Stomach smooth muscle (tissue), 2 donors: ENCODE data around the gene FBH1.
A peak's percentile ranks its signal among the peaks of the same experiment; 100 is the strongest.
"Not testable (repeated sequence)": the region's sequence is repeated elsewhere in the genome, so short reads cannot be mapped to it uniquely, and the experiment has no call there.

Experiments used
- H3K27ac ChIP-seq: one replicate; pipeline ENCODE4 v1.7.0; 2013; ENCODE audit warnings: mild to moderate bottlenecking, low read length, inconsistent platforms
- H3K27me3 ChIP-seq, 2 donors: one replicate each; pipeline ENCODE4 v1.7.0; 2013; ENCODE audit warnings: low read length in 2 of 2; ENCODE audit not compliant: insufficient read depth in 2 of 2, control insufficient read depth in 1 of 2
- H3K36me3 ChIP-seq, 2 donors: one replicate each; pipeline ENCODE4 v1.7.0; 2013; ENCODE audit warnings: low read length in 2 of 2; ENCODE audit not compliant: control insufficient read depth in 2 of 2, insufficient read depth in 2 of 2
- H3K4me1 ChIP-seq: one replicate; pipeline ENCODE4 v1.7.0; 2013; ENCODE audit warnings: low read length; ENCODE audit not compliant: control insufficient read depth, insufficient read depth
- H3K4me3 ChIP-seq, 2 donors: one replicate each; pipeline ENCODE4 v1.7.0; 2013; ENCODE audit warnings: low read length in 2 of 2
- H3K9ac ChIP-seq, 2 donors: one replicate each; pipeline ENCODE4 v1.7.0; 2013; ENCODE audit warnings: low read length in 2 of 2, mild to moderate bottlenecking in 1 of 2
- H3K9me3 ChIP-seq, 2 donors: one replicate each; pipeline ENCODE4 v1.7.0; 2013; ENCODE audit warnings: low read length in 2 of 2; ENCODE audit not compliant: control insufficient read depth in 2 of 2
- donor health status: healthy.
- donor health status: Pancreatic carcinoma.

Gene FBH1

GRCh38 chr10:5876181-5876768 lies 13.8 kb upstream of the FBH1 start:
- Histone ChIP-seq H3K4me3 (no peak overlapping the region), H3K36me3 (peaks cover 27 to 35% of the 10 kb centered on the region in 2 donors), H3K9ac (no peak overlapping the region), H3K4me1 (no peaks in the 10 kb centered on the region), H3K27me3 (no peaks in the 10 kb centered on the region), H3K9me3 (no peaks in the 10 kb centered on the region), H3K27ac (no peak overlapping the region)

DNA sequence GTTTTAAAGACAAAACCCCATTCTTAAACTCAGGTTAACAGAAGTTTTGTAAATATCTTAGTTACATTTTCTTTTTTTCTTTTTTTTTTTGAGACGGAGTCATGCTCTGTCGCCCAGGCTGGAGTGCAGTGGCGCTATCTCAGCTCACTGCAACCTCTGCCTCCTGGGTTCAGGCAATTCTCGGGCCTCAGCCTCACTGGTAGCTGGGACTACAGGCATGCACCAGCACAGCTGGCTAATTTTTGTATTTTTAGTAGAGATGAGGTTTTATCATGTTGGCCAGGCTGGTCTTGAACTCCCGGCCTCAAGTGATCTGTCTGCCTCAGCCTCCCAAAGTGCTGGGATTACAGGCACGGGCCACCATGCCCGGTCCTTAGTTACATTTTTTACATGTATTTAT lies 13.0 kb upstream of the FBH1 start:
- H3K9me3 ChIP-seq, H3K9ac ChIP-seq, H3K4me3 ChIP-seq, H3K27ac ChIP-seq, H3K4me1 ChIP-seq, H3K27me3 ChIP-seq: not testable (repeated sequence)
- H3K36me3 ChIP-seq, result peaks cover 29 to 37% of the 10 kb centered on the region in 2 donors

- peaks cover 4% of the 10 kb centered on the region for H3K4me1 ChIP-seq
- H3K9ac ChIP-seq, result no peak overlapping the region
- H3K27me3 ChIP-seq, result no peaks in the 10 kb centered on the region
- H3K36me3 ChIP-seq, result peaks cover 36 to 41% of the 10 kb centered on the region in 2 donors
- no peak overlapping the region for H3K4me3 ChIP-seq
- no peaks in the 10 kb centered on the region for H3K9me3 ChIP-seq
- no peak overlapping the region for H3K27ac ChIP-seq
Measured at GRCh38 chr10:5882961-5883360, 7.1 kb upstream of the FBH1 start.

- H3K9ac ChIP-seq, result no peak overlapping the region
- H3K27me3 ChIP-seq, result no peaks in the 10 kb centered on the region
- H3K36me3 ChIP-seq, result peaks cover 24 to 28% of the 10 kb centered on the region in 2 donors
- no peak overlapping the region for H3K27ac ChIP-seq
- no peak overlapping the region for H3K4me3 ChIP-seq
- peaks cover 17% of the 10 kb centered on the region for H3K4me1 ChIP-seq
- H3K9me3 ChIP-seq, result no peaks in the 10 kb centered on the region
Measured at GRCh38 chr10:5885619-5886018, 4.4 kb upstream of the FBH1 start.

GRCh38 chr10:5887029-5887428 lies 3.0 kb upstream of the FBH1 start:
- peaks cover 30% of the 10 kb centered on the region for H3K4me1 ChIP-seq
- peak overlapping the region in 1 of 2 donors; percentile 15 for H3K9ac ChIP-seq
- H3K4me3 ChIP-seq, result no peak overlapping the region
- no peaks in the 10 kb centered on the region for H3K9me3 ChIP-seq
- H3K27me3 ChIP-seq, result no peaks in the 10 kb centered on the region
- peaks cover 23 to 26% of the 10 kb centered on the region in 2 donors for H3K36me3 ChIP-seq
- no peak overlapping the region for H3K27ac ChIP-seq

GRCh38 chr10:5887641-5888040 lies 2.4 kb upstream of the FBH1 start:
- Histone ChIP-seq H3K9me3 (no peaks in the 10 kb centered on the region), H3K4me3 (peak overlapping the region; percentile 59 to 87), H3K36me3 (peaks cover 20 to 22% of the 10 kb centered on the region in 2 donors), H3K27ac (no peak overlapping the region), H3K4me1 (peaks cover 31% of the 10 kb centered on the region), H3K9ac (peak overlapping the region in 1 of 2 donors; percentile 24), H3K27me3 (no peaks in the 10 kb centered on the region)

- H3K4me3 ChIP-seq, result peak overlapping the region; percentile 59 to 87
- H3K36me3 ChIP-seq, result peaks cover 15 to 16% of the 10 kb centered on the region in 2 donors
- peaks cover 31% of the 10 kb centered on the region for H3K4me1 ChIP-seq
- no peaks in the 10 kb centered on the region for H3K9me3 ChIP-seq
- no peaks in the 10 kb centered on the region for H3K27me3 ChIP-seq
- H3K9ac ChIP-seq, result peak overlapping the region; percentile 24 to 72
- H3K27ac ChIP-seq, result peak overlapping the region; percentile 3
Measured at GRCh38 chr10:5888351-5888750, 1.7 kb upstream of the FBH1 start.

DNA sequence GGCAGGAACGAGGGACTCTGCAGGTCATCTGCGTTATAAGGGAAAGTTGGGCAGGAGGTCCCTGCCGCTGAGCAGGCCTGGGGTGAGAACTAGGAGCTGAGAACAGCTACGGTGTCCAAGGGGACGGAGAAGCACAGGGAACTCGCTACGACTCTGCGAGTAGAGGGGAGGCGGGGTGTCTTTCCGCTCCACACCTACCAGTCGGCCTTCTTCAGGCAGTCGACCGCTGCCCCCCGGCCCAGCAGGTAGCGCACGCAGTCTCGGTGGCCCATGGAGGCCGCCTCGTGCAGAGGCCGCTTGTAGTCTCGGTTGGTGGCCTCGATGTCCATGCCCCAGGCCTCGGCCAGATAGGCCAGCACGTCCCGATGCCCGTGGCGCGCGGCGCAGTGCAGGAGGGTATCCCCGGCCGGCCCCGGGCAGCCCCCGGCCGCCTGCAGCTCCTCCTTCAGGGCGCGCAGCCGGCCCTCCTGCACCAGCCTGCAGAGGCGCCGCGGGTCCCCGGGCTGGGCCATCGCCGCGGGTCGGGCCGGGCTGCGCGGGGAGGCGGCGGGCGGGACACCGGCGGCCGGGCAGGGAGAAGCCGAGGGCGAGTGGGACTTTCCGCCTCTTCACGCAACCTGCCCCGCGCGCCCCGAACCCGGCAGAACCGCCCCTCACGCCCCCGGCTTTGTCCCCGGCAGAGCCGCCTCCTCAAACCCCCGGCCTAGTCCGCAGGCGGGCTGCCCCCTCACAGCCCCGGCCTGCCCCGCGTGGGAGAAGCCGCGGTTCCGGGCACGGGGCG lies 1.0 kb upstream of the FBH1 start:
- peak overlapping the region; percentile 24 to 72 for H3K9ac ChIP-seq
- no peaks in the 10 kb centered on the region for H3K27me3 ChIP-seq
- H3K4me1 ChIP-seq, result peaks cover 31% of the 10 kb centered on the region
- H3K4me3 ChIP-seq, result peak overlapping the region; percentile 59 to 87
- H3K36me3 ChIP-seq, result peaks cover 10 to 12% of the 10 kb centered on the region in 2 donors
- H3K27ac ChIP-seq, result peak overlapping the region; percentile 53
- H3K9me3 ChIP-seq, result no peaks in the 10 kb centered on the region

DNA sequence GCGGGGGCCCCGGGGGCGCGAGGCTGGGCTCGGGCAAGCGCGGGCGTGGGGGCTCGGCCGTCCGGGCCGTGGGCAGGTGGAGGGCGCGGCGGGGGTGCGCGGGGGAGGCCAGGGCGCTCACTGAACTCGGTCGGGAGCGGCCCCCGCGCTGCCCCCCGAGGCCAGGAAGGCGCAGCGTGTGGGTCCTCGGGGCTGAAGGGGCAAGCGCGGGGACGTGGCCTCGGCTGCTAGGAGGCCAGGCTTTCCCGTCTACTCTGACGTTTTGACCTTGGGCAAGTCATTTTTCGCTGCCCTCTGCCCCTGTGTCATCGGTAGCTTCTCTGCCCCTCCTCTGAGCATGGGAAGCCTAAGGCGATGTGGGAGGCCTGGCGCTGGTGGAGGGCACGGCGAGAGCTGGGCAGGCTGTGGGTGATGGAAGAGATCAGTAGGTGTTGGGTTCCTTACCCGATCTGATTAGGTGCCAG lies 441 bp downstream of the FBH1 start:
- peak overlapping the region; percentile 37 for H3K27ac ChIP-seq
- H3K36me3 ChIP-seq, result peaks cover 16% of the 10 kb centered on the region in 2 donors
- H3K4me3 ChIP-seq, result peak overlapping the region; percentile 89 to 94
- H3K27me3 ChIP-seq, result no peaks in the 10 kb centered on the region
- H3K9me3 ChIP-seq, result no peaks in the 10 kb centered on the region
- H3K4me1 ChIP-seq, result peaks cover 31% of the 10 kb centered on the region
- H3K9ac ChIP-seq, result peak overlapping the region; percentile 81 to 90

- Histone ChIP-seq H3K27ac (peak overlapping the region; percentile 37), H3K9me3 (no peaks in the 10 kb centered on the region), H3K4me3 (peak overlapping the region; percentile 89 to 94), H3K9ac (peak overlapping the region; percentile 81 to 90), H3K36me3 (peaks cover 15 to 17% of the 10 kb centered on the region in 2 donors), H3K27me3 (no peaks in the 10 kb centered on the region), H3K4me1 (peaks cover 31% of the 10 kb centered on the region)
Measured at GRCh38 chr10:5891009-5891408, 966 bp downstream of the FBH1 start.

DNA sequence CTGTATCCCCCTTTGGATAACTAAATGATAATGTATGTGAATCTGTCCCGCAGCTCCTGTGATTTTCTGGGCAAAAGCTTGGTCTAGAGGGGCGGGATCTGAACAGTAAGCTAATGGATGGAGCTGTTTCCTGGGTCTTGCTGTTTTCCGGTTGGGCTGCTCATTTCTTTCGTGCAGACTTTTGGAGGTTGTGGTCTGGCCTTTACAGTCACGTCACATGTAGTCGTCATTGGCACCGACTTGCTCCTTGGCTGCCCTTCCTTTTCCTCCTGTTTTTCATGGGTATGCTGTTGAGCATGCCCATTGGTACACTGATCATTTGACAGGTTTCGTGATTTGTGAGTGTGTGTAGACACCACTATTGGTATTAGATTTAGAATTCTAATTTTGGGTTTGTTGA lies 2.0 kb downstream of the FBH1 start:
- H3K9ac ChIP-seq, result no peak overlapping the region
- H3K27me3 ChIP-seq, result no peaks in the 10 kb centered on the region
- peaks cover 31% of the 10 kb centered on the region for H3K4me1 ChIP-seq

More for the DNA sequence above, 2.0 kb downstream of the FBH1 start:
- H3K9me3 ChIP-seq, result no peaks in the 10 kb centered on the region
- H3K4me3 ChIP-seq, result no peak overlapping the region
- H3K27ac ChIP-seq, result no peak overlapping the region
- H3K36me3 ChIP-seq, result peaks cover 13 to 20% of the 10 kb centered on the region in 2 donors
